Transverse colon (tissue), 4 donors: ENCODE data around the gene EYA4. TPM values are rescaled to one million over a fixed set of nuclear protein-coding genes. Genes with fewer than 3 reads are reported as not detected.

Experiments
- DNase-seq: peaks from one replicate; pipeline ENCODE4 v3.0.0-alpha.2; 2019
- H3K27ac ChIP-seq, 4 donors: fragments of 200-600 bp; sonication (generic); 2 replicates each; pipeline ENCODE4 v1.5.1; 2016 to 2018; ENCODE audit warnings: inconsistent platforms in 4 of 4
- H3K27me3 ChIP-seq: fragments of 200-600 bp; sonication (generic); 2 replicates; pipeline ENCODE4 v1.5.1; 2017; ENCODE audit warnings: inconsistent platforms
- H3K36me3 ChIP-seq, 4 donors: fragments of 200-600 bp; sonication (generic); 2 replicates each; pipeline ENCODE4 v1.5.1; 2017 to 2019; ENCODE audit warnings: inconsistent platforms in 4 of 4
- H3K4me1 ChIP-seq, 4 donors: fragments of 200-600 bp; sonication (generic); 2 replicates each; pipeline ENCODE4 v1.5.1; 2017 to 2020; ENCODE audit warnings: inconsistent platforms in 4 of 4
- H3K4me3 ChIP-seq, 4 donors: fragments of 200-600 bp; sonication (generic); 1 replicate in 1 of 4; 2 replicates in 3 of 4; pipeline versions ENCODE4 v1.5.1 to v1.6.1; 2017 to 2019; ENCODE audit warnings: inconsistent platforms in 4 of 4
- H3K9me3 ChIP-seq, 2 donors: fragments of 200-600 bp; sonication (generic); 2 replicates each; pipeline ENCODE4 v1.5.1; 2017 to 2019; ENCODE audit warnings: inconsistent platforms in 2 of 2
- CTCF ChIP-seq, 5 experiments: fragments of 200-600 bp in 3 of 5; fragments of 450-650 bp in 2 of 5; sonication (generic) in 3 of 5; IDR thresholded peaks; 1 replicate in 2 of 5; 2 replicates in 3 of 5; pipeline ENCODE4 v1.5.1; 2016 to 2017; ENCODE audit warnings: antibody characterized with exemption in 5 of 5, inconsistent platforms in 3 of 5, mild to moderate bottlenecking in 2 of 5, moderate library complexity in 1 of 5
- EP300 ChIP-seq: sonication (generic); formaldehyde crosslinking; IDR thresholded peaks from one replicate; pipeline ENCODE4 v1.6.1; 2017; ENCODE audit warnings: antibody characterized with exemption, low read depth
- POLR2A ChIP-seq: fragments of 450-650 bp; IDR thresholded peaks from one replicate; pipeline ENCODE4 v1.6.1; 2016; ENCODE audit warnings: antibody characterized with exemption, mild to moderate bottlenecking, moderate library complexity
- POLR2AphosphoS5 ChIP-seq, 3 donors: sonication (generic); formaldehyde crosslinking; IDR thresholded peaks; one replicate each; pipeline ENCODE4 v1.6.1; 2016; ENCODE audit warnings: antibody characterized with exemption in 3 of 3
- WGBS, 2 donors: methylation state at CpG; one replicate each; pipeline ENCODE4 v1.1.5; 2018; ENCODE audit warnings: low coverage in 1 of 2; 5-methylcytosine and 5-hydroxymethylcytosine counted together
- in situ Hi-C, 4 donors: fragments of 200-750 bp; cut with MboI; loops; one replicate each; pipeline versions ENCODE4 v1.15.0 to v1.15.1; 2017; ENCODE audit warnings: low sequenced_read_pairs in 3 of 4, low pct_ligation_motif_present in 1 of 4, low pct_unique_long_range_greater_than_20kb in 1 of 4
- intact Hi-C: fragments of 100-400 bp; cut with DNase I; formaldehyde crosslinking; loops from one replicate; pipeline ENCODE4 v1.15.1; 2023; ENCODE audit warnings: low total_unique reads
- total RNA-seq, 4 donors: library from RNA; depleted of rRNA; stranded (reverse); fragments of >200 nt; gene quantifications; one replicate each; pipeline ENCODE4 v1.1.0, GENCODE V29; 2016

EYA4 gene
- total RNA-seq, 4 donors from 2014 or later = 0.27 to 0.64 TPM; not detected in 2

- no peaks in the 10 kb centered on the region for H3K4me1 ChIP-seq
- no peaks in the 10 kb centered on the region for H3K36me3 ChIP-seq
- intact Hi-C loops = no loop called here
- no peak for DNase-seq
- no peaks in the 10 kb centered on the region for H3K27me3 ChIP-seq
- in situ Hi-C loops = no loop called here
- TF ChIP-seq POLR2AphosphoS5 (IDR thresholded peaks at IDR 0.05) (no peak), POLR2A (no peak), EP300 (no peak), CTCF (IDR thresholded peaks at IDR 0.05) (no peak)
- no peaks in the 10 kb centered on the region for H3K9me3 ChIP-seq
- H3K4me3 ChIP-seq = no peak overlapping the region
- no peak overlapping the region for H3K27ac ChIP-seq
- WGBS, 2 donors = 59 to 62% methylated on average over 2 of the region's 2 CpGs
Measured at GRCh38 chr6:133528566-133528965, 287.4 kb downstream of the EYA4 start.

- TF ChIP-seq POLR2A (no peak), POLR2AphosphoS5 (IDR thresholded peaks at IDR 0.05) (no peak), CTCF (IDR thresholded peaks at IDR 0.05) (no peak), EP300 (no peak)
- no peak overlapping the region for H3K4me3 ChIP-seq
- WGBS, 2 donors = 67 to 75% methylated on average over 3 to 7 of the region's 7 CpGs
- intact Hi-C loops = no loop called here
- no peaks in the 10 kb centered on the region for H3K9me3 ChIP-seq
- H3K36me3 ChIP-seq = no peaks in the 10 kb centered on the region
- no peaks in the 10 kb centered on the region for H3K27me3 ChIP-seq
- H3K4me1 ChIP-seq = no peaks in the 10 kb centered on the region
- H3K27ac ChIP-seq = no peak overlapping the region
- DNase-seq = no peak
- in situ Hi-C loops = no loop called here
Measured at GRCh38 chr6:133532908-133533307, 291.8 kb downstream of the EYA4 start.

GRCh38 chr6:133539502-133540259 is 298.5 kb downstream of the EYA4 start:
- Histone ChIP-seq H3K27ac (no peak overlapping the region), H3K4me1 (no peaks in the 10 kb centered on the region), H3K4me3 (no peak overlapping the region), H3K36me3 (no peaks in the 10 kb centered on the region), H3K9me3 (no peaks in the 10 kb centered on the region), H3K27me3 (no peaks in the 10 kb centered on the region)
- no peak for DNase-seq
- TF ChIP-seq EP300 (no peak), POLR2AphosphoS5 (IDR thresholded peaks at IDR 0.05) (no peak), CTCF (IDR thresholded peaks at IDR 0.05) (no peak), POLR2A (no peak)
- intact Hi-C loops = no loop called here
- in situ Hi-C loops = no loop called here
- 43 to 70% methylated on average over 2 to 3 of the region's 3 CpGs for WGBS, 2 donors

GRCh38 chr6:133540361-133540760 is 299.2 kb downstream of the EYA4 start:
- Histone ChIP-seq H3K27ac (no peak overlapping the region), H3K36me3 (no peaks in the 10 kb centered on the region), H3K27me3 (no peaks in the 10 kb centered on the region), H3K4me3 (no peak overlapping the region), H3K4me1 (no peaks in the 10 kb centered on the region), H3K9me3 (no peaks in the 10 kb centered on the region)
- intact Hi-C loops (no loop called here), in situ Hi-C loops (no loop called here)
- TF ChIP-seq CTCF (IDR thresholded peaks at IDR 0.05) (no peak), EP300 (no peak), POLR2AphosphoS5 (IDR thresholded peaks at IDR 0.05) (no peak), POLR2A (no peak)
- 72 to 81% methylated on average over 3 of the region's 3 CpGs for WGBS, 2 donors
- no peak for DNase-seq
